H9 (cell line): Measurements from ENCODE around the gene MTMR12. TPM values are rescaled to one million over a fixed set of nuclear protein-coding genes. Genes with fewer than 3 reads are reported as not detected.

Experiments
- DNase-seq: peaks from one replicate; pipeline ENCODE4 v3.0.0-alpha.2; 2017
- H2AFZ ChIP-seq: one replicate; pipeline ENCODE4 v1.6.1; 2013; ENCODE audit warnings: mild to moderate bottlenecking, low read length, control low read depth, moderate library complexity
- H2AK5ac ChIP-seq: 2 replicates; pipeline ENCODE4 v1.6.1; 2013; ENCODE audit warnings: low read length, control low read depth, mixed read lengths; ENCODE audit not compliant: insufficient read length
- H2BK120ac ChIP-seq: one replicate; pipeline ENCODE4 v1.6.1; 2013; ENCODE audit warnings: low read depth, mild to moderate bottlenecking, low read length, control low read depth, inconsistent platforms; ENCODE audit not compliant: poor library complexity, severe bottlenecking
- H2BK12ac ChIP-seq: 2 replicates; pipeline ENCODE4 v1.6.1; 2013; ENCODE audit warnings: low read length, control low read depth, mixed read lengths, low read depth; ENCODE audit not compliant: insufficient read length
- H2BK15ac ChIP-seq: 2 replicates; pipeline ENCODE4 v1.6.1; 2013; ENCODE audit warnings: low read depth, low read length, control low read depth
- H2BK20ac ChIP-seq: one replicate; pipeline ENCODE4 v1.6.1; 2013; ENCODE audit warnings: low read depth, mild to moderate bottlenecking, low read length, control low read depth, inconsistent platforms; ENCODE audit not compliant: poor library complexity, severe bottlenecking
- H2BK5ac ChIP-seq: 2 replicates; pipeline ENCODE4 v1.6.1; 2013; ENCODE audit warnings: low read length, control low read depth, mixed read lengths; ENCODE audit not compliant: insufficient read length
- H3K14ac ChIP-seq: 2 replicates; pipeline ENCODE4 v1.6.1; 2013; ENCODE audit warnings: low read length, control low read depth; ENCODE audit not compliant: insufficient read depth
- H3K18ac ChIP-seq: 2 replicates; pipeline ENCODE4 v1.6.1; 2013; ENCODE audit warnings: low read depth, mild to moderate bottlenecking, mixed read lengths, low read length, control low read depth; ENCODE audit not compliant: insufficient read length
- H3K23ac ChIP-seq: 2 replicates; pipeline ENCODE4 v1.6.1; 2013; ENCODE audit warnings: low read length, control low read depth, mixed read lengths, low read depth; ENCODE audit not compliant: insufficient read length
- H3K23me2 ChIP-seq: 2 replicates; pipeline ENCODE4 v1.6.1; 2013; ENCODE audit warnings: low read depth, mild to moderate bottlenecking, mixed read lengths, low read length, control low read depth; ENCODE audit not compliant: insufficient read length, poor library complexity, severe bottlenecking
- H3K27ac ChIP-seq: 2 replicates; pipeline ENCODE4 v1.5.1; 2013; ENCODE audit warnings: low read length, control low read depth, mixed read lengths, low read depth; ENCODE audit not compliant: insufficient read length
- H3K27me3 ChIP-seq: 2 replicates; pipeline ENCODE4 v1.6.1; 2013; ENCODE audit warnings: low read length, control low read depth, inconsistent platforms; ENCODE audit not compliant: insufficient read depth
- H3K4ac ChIP-seq: 2 replicates; pipeline ENCODE4 v1.6.1; 2013; ENCODE audit warnings: low read depth, mild to moderate bottlenecking, control low read depth, inconsistent platforms, low read length, moderate library complexity
- H3K4me1 ChIP-seq: 2 replicates; pipeline ENCODE4 v1.6.1; 2013; ENCODE audit warnings: low read length, control low read depth, inconsistent platforms; ENCODE audit not compliant: insufficient read depth
- H3K4me2 ChIP-seq: 2 replicates; pipeline ENCODE4 v1.6.1; 2013; ENCODE audit warnings: low read length, control low read depth, mixed read lengths; ENCODE audit not compliant: insufficient read length, insufficient read depth
- H3K56ac ChIP-seq: 2 replicates; pipeline ENCODE4 v1.6.1; 2013; ENCODE audit warnings: low read depth, mild to moderate bottlenecking, mixed read lengths, low read length, control low read depth; ENCODE audit not compliant: insufficient read length
- H3K79me1 ChIP-seq: 2 replicates; pipeline ENCODE4 v1.6.1; 2013; ENCODE audit warnings: low read depth, mild to moderate bottlenecking, moderate library complexity, low read length, control low read depth, inconsistent platforms; ENCODE audit not compliant: insufficient read depth, poor library complexity, severe bottlenecking
- H3K79me2 ChIP-seq: 2 replicates; pipeline ENCODE4 v1.6.1; 2013; ENCODE audit warnings: low read length, control low read depth, inconsistent platforms; ENCODE audit not compliant: insufficient read depth
- H3K9ac ChIP-seq: 2 replicates; pipeline ENCODE4 v1.6.1; 2013; ENCODE audit warnings: low read length, control low read depth, mixed read lengths; ENCODE audit not compliant: insufficient read length; ENCODE audit errors: extremely low read depth
- H3K9me3 ChIP-seq: one replicate; pipeline ENCODE4 v1.6.1; 2013; ENCODE audit warnings: low read depth, low read length, inconsistent platforms; ENCODE audit not compliant: control insufficient read depth
- H3T11ph ChIP-seq: one replicate; pipeline ENCODE4 v1.6.1; 2013; ENCODE audit warnings: mild to moderate bottlenecking, low read length, control low read depth, inconsistent platforms
- H4K20me1 ChIP-seq: one replicate; pipeline ENCODE4 v1.6.1; 2013; ENCODE audit not compliant: control insufficient read depth, insufficient read length, insufficient read depth
- H4K5ac ChIP-seq: 2 replicates; pipeline ENCODE4 v1.6.1; 2013; ENCODE audit warnings: low read depth, mild to moderate bottlenecking, mixed read lengths, low read length, control low read depth; ENCODE audit not compliant: insufficient read length
- H4K8ac ChIP-seq: replicated peaks from 2 replicates; pipeline ENCODE4 v1.6.1; 2013; ENCODE audit warnings: low read length, control low read depth, mixed read lengths, low read depth; ENCODE audit not compliant: insufficient read length
- H4K91ac ChIP-seq: 2 replicates; pipeline ENCODE4 v1.6.1; 2013; ENCODE audit warnings: low read depth, mild to moderate bottlenecking, moderate library complexity, mixed read lengths, low read length, control low read depth; ENCODE audit not compliant: insufficient read length
- H3K27ac Mint-ChIP-seq, 3 experiments: 2 replicates in 2 of 3; 3 replicates in 1 of 3; pipeline ENCODE4 v1.8.0; 2020 to 2021; ENCODE audit warnings: mixed read lengths in 3 of 3, mild to moderate bottlenecking in 1 of 3, moderate library complexity in 1 of 3
- H3K27me3 Mint-ChIP-seq: 2 replicates; pipeline ENCODE4 v1.8.0; 2021; ENCODE audit warnings: low read depth, mild to moderate bottlenecking, moderate library complexity, mixed read lengths
- H3K36me3 Mint-ChIP-seq, 3 experiments: 2 replicates in 2 of 3; 3 replicates in 1 of 3; pipeline ENCODE4 v1.8.0; 2020 to 2021; ENCODE audit warnings: low read depth in 3 of 3, mixed read lengths in 3 of 3; ENCODE audit not compliant: insufficient read depth in 1 of 3
- H3K4me1 Mint-ChIP-seq, 2 experiments: 2 replicates each; pipeline ENCODE4 v1.8.0; 2020; ENCODE audit warnings: mixed read lengths in 2 of 2
- H3K4me3 Mint-ChIP-seq, 2 experiments: 2 replicates in 1 of 2; 3 replicates in 1 of 2; pipeline ENCODE4 v1.8.0; 2020 to 2021; ENCODE audit warnings: mild to moderate bottlenecking in 2 of 2, mixed read lengths in 2 of 2, moderate library complexity in 1 of 2
- H3K9me3 Mint-ChIP-seq, 2 experiments: 2 replicates in 1 of 2; 3 replicates in 1 of 2; pipeline ENCODE4 v1.8.0; 2020; ENCODE audit warnings: mild to moderate bottlenecking in 2 of 2, mixed read lengths in 2 of 2, moderate library complexity in 1 of 2
- CTCF ChIP-seq: fragments of 200-600 bp; sonication (generic); conservative IDR thresholded peaks from 3 replicates; pipeline ENCODE4 v1.8.0; 2021; ENCODE audit warnings: antibody characterized with exemption, mild to moderate bottlenecking
- WGBS: extraction: QIAGEN DNeasy Blood & Tissue Kit; methylation state at CpG from one replicate; pipeline ENCODE4 v1.1.7; 2013; ENCODE audit warnings: missing lambda C conversion rate, low lambda C conversion rate, mixed read lengths; ENCODE audit not compliant: insufficient read length; ENCODE audit errors: extremely low coverage; 5-methylcytosine and 5-hydroxymethylcytosine counted together
- total RNA-seq: library from RNA; stranded (reverse); gene quantifications from 2 replicates; pipeline ENCODE4 v1.2.1, GENCODE V29; 2021

The MTMR12 gene
- total RNA-seq, 1 experiment from 2014 or later = 39.3 TPM

- no peak overlapping the region for H2BK15ac ChIP-seq
- no peak overlapping the region for H2BK120ac ChIP-seq
- no peak for TF ChIP-seq CTCF
- H2AK5ac ChIP-seq = no peak overlapping the region
- no peak overlapping the region for H2BK5ac ChIP-seq
- H4K20me1 ChIP-seq = no peaks in the 10 kb centered on the region
- no peak overlapping the region for H4K91ac ChIP-seq
- no peaks in the 10 kb centered on the region for H3K23me2 ChIP-seq
- H3K27me3 Mint-ChIP-seq = no peaks in the 10 kb centered on the region
- peaks cover 13% of the 10 kb centered on the region; the same call in 1 of the 2 replicates for H3K79me2 ChIP-seq
- no peaks in the 10 kb centered on the region for H3K9me3 Mint-ChIP-seq
- no peak overlapping the region for H3K9ac ChIP-seq
- no peak overlapping the region for H3K27ac ChIP-seq
- H3K14ac ChIP-seq = no peak overlapping the region
- no peak overlapping the region for H2BK12ac ChIP-seq
- H4K8ac ChIP-seq = no peak overlapping the region
- no peaks in the 10 kb centered on the region for H3K9me3 ChIP-seq
- no peak overlapping the region for H3K4ac ChIP-seq
- H3K18ac ChIP-seq = no peak overlapping the region
- H3K36me3 Mint-ChIP-seq = peaks cover 16 to 24% (median 21%) of the 10 kb centered on the region in 3 experiments
- no peak overlapping the region for H3T11ph ChIP-seq
- H3K4me1 Mint-ChIP-seq = peaks cover 70 to 76% of the 10 kb centered on the region in 2 experiments
- DNase-seq = no peak
- H3K79me1 ChIP-seq = peaks cover 2% of the 10 kb centered on the region
- H3K4me1 ChIP-seq = peaks cover 13% of the 10 kb centered on the region
- peak overlapping the region in 1 of 3 experiments; percentile 59; a peak in 3 of 7 replicates for H3K27ac Mint-ChIP-seq
- H3K23ac ChIP-seq = no peak overlapping the region
- no peak overlapping the region for H3K4me2 ChIP-seq
- H3K56ac ChIP-seq = no peak overlapping the region
- no peak overlapping the region for H2BK20ac ChIP-seq
- H4K5ac ChIP-seq = no peak overlapping the region
- no peak overlapping the region for H2AFZ ChIP-seq
- H3K27me3 ChIP-seq = no peaks in the 10 kb centered on the region
- WGBS = no CpG with 5 or more reads among the region's 9 CpGs
- H3K4me3 Mint-ChIP-seq = no peak overlapping the region
Observed at GRCh38 chr5:32283539-32284377, 29.0 kb downstream of the MTMR12 start.
